Testis (tissue), 2 donors: ENCODE results near the gene SRD5A3.

Experiments used
- CTCF ChIP-seq, 3 experiments: fragments of 450-650 bp in 2 of 3; fragments of 200-600 bp in 1 of 3; sonication (generic) in 1 of 3; IDR thresholded peaks; one replicate each; pipeline ENCODE4 v1.5.1; 2016 to 2019; ENCODE audit warnings: antibody characterized with exemption in 3 of 3, mild to moderate bottlenecking in 2 of 3, moderate library complexity in 1 of 3
- POLR2A ChIP-seq: fragments of 450-650 bp; IDR thresholded peaks from one replicate; pipeline ENCODE4 v1.6.1; 2017; ENCODE audit warnings: antibody characterized with exemption, mild to moderate bottlenecking, moderate library complexity

DNA sequence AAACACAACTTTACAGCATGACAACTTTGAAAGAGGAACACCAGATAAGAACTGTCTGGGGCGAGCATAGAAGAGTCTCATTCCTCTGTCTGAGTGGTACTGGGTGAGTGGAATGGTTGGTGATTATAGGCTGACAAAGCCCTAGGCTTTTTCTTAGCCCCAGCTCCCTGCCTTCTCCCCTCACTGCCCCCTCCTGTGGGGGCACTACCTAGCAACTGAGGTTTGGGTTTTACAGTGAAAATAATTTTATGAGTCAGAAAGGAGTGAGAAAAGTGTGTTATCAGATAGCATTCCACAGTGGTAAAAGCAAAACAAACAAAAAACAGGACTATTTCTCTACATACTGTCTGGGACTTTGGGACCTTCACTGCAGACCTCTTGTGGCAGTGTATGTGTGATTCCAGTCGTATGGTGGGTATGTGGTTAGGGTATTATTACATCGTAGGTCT lies 39.2 kb downstream of the SRD5A3 start:
- TF ChIP-seq CTCF (IDR thresholded peaks at IDR 0.05) (no peak), POLR2A (no peak)
